ENCODE data around the gene CEMP1.

- no peak for TF ChIP-seq REST (IDR thresholded peaks at IDR 0.05; ENCODE audit: unreplicated experiment)
- no peak for TF ChIP-seq POLR2AphosphoS5 (IDR thresholded peaks at IDR 0.05; ENCODE audit: low read depth)
- TF ChIP-seq CTCF (conservative IDR thresholded peaks at IDR 0.05; ENCODE audit: low read depth in 2 of 2): no peak
- no peak for TF ChIP-seq CREB1 (CRISPR knock-in tag; IDR thresholded peaks at IDR 0.05; ENCODE audit: low read depth)
- no peak for TF ChIP-seq EZH2 (IDR thresholded peaks at IDR 0.05; ENCODE audit: low read depth, unreplicated experiment)
- no peak for TF ChIP-seq JUNB (IDR thresholded peaks at IDR 0.05; ENCODE audit: unreplicated experiment)
- no peak for TF ChIP-seq EZH2phosphoT487 (IDR thresholded peaks at IDR 0.05; ENCODE audit: unreplicated experiment)
These were observed 24.1 kb downstream of the CEMP1 start for GRCh38 chr16:2507052-2507659.

Data from GM23338 (cell line).